Measurements from ENCODE around the gene AFF3. TPM values are rescaled to one million over a fixed set of nuclear protein-coding genes. Genes with fewer than 3 reads are reported as not detected.

Gene AFF3
- total and polyA plus RNA-seq, 2 donors (not counting 3 experiments of a cell fraction or from before 2014, with no cell fraction given), result 0.06 to 0.07 TPM

- DNase-seq (ENCODE audit: low read depth, low spot score), result no peak
- intact Hi-C loops (cut with micrococcal nuclease), result loop anchor here (10.0 kb wide), 1 partner anchor 575 kb away; no protein-coding TSS in a partner anchor
- no peak for FAIRE-seq
These were observed 332.2 kb downstream of the AFF3 start for GRCh38 chr2:99810225-99810624.

More at GRCh38 chr2:99810225-99810624, 332.2 kb downstream of the AFF3 start:
- Histone ChIP-seq H2AFZ (ENCODE audit: low read depth, low read length) (no peak overlapping the region), H3K4me2 (ENCODE audit: insufficient read depth, low read length) (no peak overlapping the region), H3K27ac (ENCODE audit: insufficient read depth, low read depth, low read length) (no peak overlapping the region), H3K9ac (replicated peaks; ENCODE audit: extremely low read depth, insufficient read depth, low read length) (no peak overlapping the region), H3K79me2 (ENCODE audit: control insufficient read depth, insufficient read depth, low read length) (no peaks in the 10 kb centered on the region), H3K27me3 (ENCODE audit: control insufficient read depth in 2 of 2, insufficient read depth in 2 of 2, low read length in 2 of 2) (peaks cover 0 to 11% of the 10 kb centered on the region in 2 experiments), H3K9me1 (replicated peaks; ENCODE audit: control insufficient read depth, extremely low read depth, insufficient read depth, low read length) (no peaks in the 10 kb centered on the region), H3K4me1 (ENCODE audit: control insufficient read depth, extremely low read depth, insufficient read depth, low read length) (no peaks in the 10 kb centered on the region), H3K36me3 (ENCODE audit: control insufficient read depth in 2 of 2, extremely low read depth in 1 of 2, insufficient read depth in 2 of 2, low read length in 2 of 2) (no peaks in the 10 kb centered on the region), H3K9me3 (replicated peaks; ENCODE audit: control insufficient read depth, insufficient read depth, low read length) (no peaks in the 10 kb centered on the region), H3K4me3 (replicated peaks in 1 of 3; ENCODE audit: insufficient read depth in 1 of 3, low read depth in 1 of 3, low read length in 3 of 3) (no peak overlapping the region), H4K20me1 (replicated peaks; ENCODE audit: control insufficient read depth, extremely low read depth, insufficient read depth, low read length) (no peaks in the 10 kb centered on the region)
- dilution Hi-C loops (cut with MboI; ENCODE audit: extremely low pct_ligation_motif_present, low sequenced_read_pairs), result no loop called here
- TF ChIP-seq POLR2A (IDR thresholded peaks at IDR 0.05; ENCODE audit: low read depth, low read length) (no peak), CTCF (IDR thresholded peaks at IDR 0.05; ENCODE audit: extremely low read depth in 1 of 2, insufficient read depth in 1 of 2, low read depth in 1 of 2, low read length in 2 of 2) (no peak)
- BruUV-seq (replicated peaks), result no TSS peak
- POLR2A ChIA-PET, result no interaction called here
- CTCF ChIA-PET, result interaction anchor here (1.1 to 2.9 kb wide), 3 partner anchors 9 to 452 kb away, joined by 5 to 11 read pairs (median 5); no protein-coding TSS in a partner anchor
